ENCODE measurements around the gene ZMYM5.
"Not testable (repeated sequence)": the region's sequence is repeated elsewhere in the genome, so short reads cannot be mapped to it uniquely, and the experiment has no call there.

ZMYM5 gene

GRCh38 chr13:19818223-19818842, 45.1 kb downstream of the ZMYM5 start:
- no peak for DNase-seq

- DNase-seq, result no peak
Measured at GRCh38 chr13:19817510-19818158, 45.8 kb downstream of the ZMYM5 start.

- DNase-seq, result no peak
Measured at GRCh38 chr13:19817106-19817505, 46.3 kb downstream of the ZMYM5 start.

GRCh38 chr13:19815842-19816241, 47.6 kb downstream of the ZMYM5 start:
- DNase-seq, result not testable (repeated sequence)

GRCh38 chr13:19810996-19811881, 52.2 kb downstream of the ZMYM5 start:
- DNase-seq, result no peak

GRCh38 chr13:19810151-19810550, 53.3 kb downstream of the ZMYM5 start:
- DNase-seq, result no peak

- no peak for DNase-seq
Measured at GRCh38 chr13:19805765-19806164, 57.7 kb downstream of the ZMYM5 start.

GRCh38 chr13:19795956-19796355, 67.5 kb downstream of the ZMYM5 start:
- no peak for DNase-seq

GRCh38 chr13:19794631-19795030, 68.8 kb downstream of the ZMYM5 start:
- DNase-seq, result no peak

- DNase-seq, result no peak
Measured at GRCh38 chr13:19791953-19792537, 71.4 kb downstream of the ZMYM5 start.

GRCh38 chr13:19782727-19783682, 80.4 kb downstream of the ZMYM5 start, which contains the start of gene PSPC1:
TSS of gene PSPC1 (minus strand) at chr13:19782945. CDS start at chr13:19782757, 188 bp downstream.
- peak; percentile 91 for DNase-seq

GRCh38 chr13:19782049-19782726, 81.3 kb downstream of the ZMYM5 start:
- no peak for DNase-seq

- DNase-seq, result no peak
Measured at GRCh38 chr13:19781526-19781925, 81.9 kb downstream of the ZMYM5 start.

- DNase-seq, result not testable (repeated sequence)
Measured at GRCh38 chr13:19780753-19781418, 82.6 kb downstream of the ZMYM5 start.
